Mesothelial cell of epicardium (in vitro differentiated cells): Measurements from ENCODE around the gene OSBPL2. TPM values are rescaled to one million over a fixed set of nuclear protein-coding genes. Genes with fewer than 3 reads are reported as not detected.

Experiments
- DNase-seq, 2 experiments: peaks; one replicate each; pipeline ENCODE4 v3.0.0; 2021; ENCODE audit warnings: low spot score in 2 of 2; ENCODE audit not compliant: unreplicated experiment in 2 of 2
- H3K27ac Mint-ChIP-seq: 2 replicates; pipeline ENCODE4 v1.8.0; 2021; ENCODE audit warnings: mixed read lengths
- H3K27me3 Mint-ChIP-seq: 2 replicates; pipeline ENCODE4 v1.8.0; 2021; ENCODE audit warnings: low read depth, mixed read lengths
- H3K36me3 Mint-ChIP-seq: 2 replicates; pipeline ENCODE4 v1.8.0; 2021; ENCODE audit warnings: mixed read lengths
- H3K4me1 Mint-ChIP-seq: 2 replicates; pipeline ENCODE4 v1.8.0; 2021; ENCODE audit warnings: mixed read lengths
- H3K4me3 Mint-ChIP-seq: 2 replicates; pipeline ENCODE4 v1.8.0; 2021; ENCODE audit warnings: mild to moderate bottlenecking, moderate library complexity, mixed read lengths
- H3K9me3 Mint-ChIP-seq: 2 replicates; pipeline ENCODE4 v1.8.0; 2021; ENCODE audit warnings: mixed read lengths
- CTCF ChIP-seq: fragments of 200-600 bp; sonication (generic); IDR thresholded peaks from one replicate; pipeline ENCODE4 v1.5.0; 2021; ENCODE audit warnings: antibody characterized with exemption; ENCODE audit not compliant: unreplicated experiment
- total RNA-seq: library from RNA; stranded (reverse); gene quantifications from 3 replicates; pipeline ENCODE4 v1.2.1, GENCODE V29; 2021

Gene OSBPL2
- total RNA-seq, 1 donor from 2014 or later = 57.7 TPM

GRCh38 chr20:62274332-62274950, 36.1 kb downstream of the OSBPL2 start:
- Mint-ChIP-seq H3K4me3 (no peak overlapping the region), H3K4me1 (no peaks in the 10 kb centered on the region), H3K36me3 (peaks cover 20% of the 10 kb centered on the region), H3K27me3 (no peaks in the 10 kb centered on the region), H3K9me3 (no peaks in the 10 kb centered on the region), H3K27ac (peak overlapping the region; percentile 26)
- TF ChIP-seq CTCF = no peak
- no peak for DNase-seq

DNA sequence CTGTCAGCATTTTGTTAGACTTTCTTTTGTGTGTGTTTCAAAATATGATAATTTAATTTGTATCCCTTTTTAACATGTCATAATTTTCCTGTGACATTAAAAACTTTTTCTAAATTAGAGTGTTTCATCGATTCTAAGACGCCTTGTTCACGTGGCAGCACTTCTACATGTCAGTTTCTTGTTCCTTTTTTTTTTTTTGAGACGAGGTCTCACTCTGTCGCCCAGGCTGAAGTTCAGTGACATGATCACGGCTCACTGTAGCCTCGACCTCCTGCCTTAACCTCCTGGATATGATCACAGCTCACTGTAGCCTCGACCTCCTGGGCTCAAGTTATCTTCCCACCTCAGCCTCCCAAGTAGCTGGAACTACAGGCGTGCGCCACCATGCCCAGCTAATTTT, 36.9 kb downstream of the OSBPL2 start:
- H3K4me3 Mint-ChIP-seq = no peak overlapping the region
- H3K27ac Mint-ChIP-seq = no peak overlapping the region
- no peaks in the 10 kb centered on the region for H3K4me1 Mint-ChIP-seq
- peaks cover 20% of the 10 kb centered on the region for H3K36me3 Mint-ChIP-seq
- TF ChIP-seq CTCF = no peak
- no peaks in the 10 kb centered on the region for H3K9me3 Mint-ChIP-seq
- H3K27me3 Mint-ChIP-seq = no peaks in the 10 kb centered on the region
- DNase-seq = no peak

- H3K36me3 Mint-ChIP-seq = peaks cover 22% of the 10 kb centered on the region
- no peak overlapping the region for H3K27ac Mint-ChIP-seq
- H3K4me3 Mint-ChIP-seq = no peak overlapping the region
- H3K4me1 Mint-ChIP-seq = no peaks in the 10 kb centered on the region
- H3K9me3 Mint-ChIP-seq = no peaks in the 10 kb centered on the region
- DNase-seq = no peak
- H3K27me3 Mint-ChIP-seq = no peaks in the 10 kb centered on the region
- TF ChIP-seq CTCF = no peak
These were observed 38.1 kb downstream of the OSBPL2 start for GRCh38 chr20:62276439-62276838.

- peaks cover 26% of the 10 kb centered on the region for H3K36me3 Mint-ChIP-seq
- no peaks in the 10 kb centered on the region for H3K4me1 Mint-ChIP-seq
- H3K27me3 Mint-ChIP-seq = no peaks in the 10 kb centered on the region
- H3K4me3 Mint-ChIP-seq = no peak overlapping the region
- no peak overlapping the region for H3K27ac Mint-ChIP-seq
- DNase-seq = no peak
- TF ChIP-seq CTCF = no peak
- no peaks in the 10 kb centered on the region for H3K9me3 Mint-ChIP-seq
These were observed 38.9 kb downstream of the OSBPL2 start for GRCh38 chr20:62277253-62277652.

GRCh38 chr20:62280303-62280702, 42.0 kb downstream of the OSBPL2 start:
- Mint-ChIP-seq H3K9me3 (no peaks in the 10 kb centered on the region), H3K4me3 (no peak overlapping the region), H3K36me3 (peaks cover 24% of the 10 kb centered on the region), H3K27ac (no peak overlapping the region), H3K27me3 (no peaks in the 10 kb centered on the region), H3K4me1 (no peaks in the 10 kb centered on the region)
- no peak for DNase-seq
- TF ChIP-seq CTCF = no peak
